HG02885 (cell line): Measurements from ENCODE around the gene AMY1B.
"Not testable (repeated sequence)": the region's sequence is repeated elsewhere in the genome, so short reads cannot be mapped to it uniquely, and the experiment has no call there.

Experiments
- ATAC-seq: cut with Tn5 transposase; IDR thresholded peaks from one replicate; pipeline ENCODE4 v1.9.1; 2021; ENCODE audit warnings: mild to moderate bottlenecking; ENCODE audit not compliant: unreplicated experiment, poor library complexity

AMY1B gene

GRCh38 chr1:103696110-103696509, at the start of gene AMY1B:
AMY1B (minus strand) TSS chr1:103696210; CDS start chr1:103695639, 571 bp downstream.
- ATAC-seq, result not testable (repeated sequence)

GRCh38 chr1:103745040-103745439, 49.0 kb upstream of the AMY1B start:
- not testable (repeated sequence) for ATAC-seq

- not testable (repeated sequence) for ATAC-seq
Observed at GRCh38 chr1:103744449-103744848, 48.4 kb upstream of the AMY1B start.

- not testable (repeated sequence) for ATAC-seq
Observed at GRCh38 chr1:103738031-103738430, 42.0 kb upstream of the AMY1B start.

- ATAC-seq, result not testable (repeated sequence)
Observed at GRCh38 chr1:103735334-103735733, 39.3 kb upstream of the AMY1B start.

- ATAC-seq, result not testable (repeated sequence)
Observed at GRCh38 chr1:103721473-103721872, 25.5 kb upstream of the AMY1B start.

GRCh38 chr1:103717404-103717803, 21.4 kb upstream of the AMY1B start:
- ATAC-seq, result not testable (repeated sequence)

GRCh38 chr1:103710381-103710780, 14.4 kb upstream of the AMY1B start:
- not testable (repeated sequence) for ATAC-seq

GRCh38 chr1:103707670-103708069, 11.7 kb upstream of the AMY1B start:
- ATAC-seq, result not testable (repeated sequence)

GRCh38 chr1:103701256-103701655, 5.2 kb upstream of the AMY1B start:
- not testable (repeated sequence) for ATAC-seq

GRCh38 chr1:103700669-103701068, 4.7 kb upstream of the AMY1B start:
- not testable (repeated sequence) for ATAC-seq

- ATAC-seq, result not testable (repeated sequence)
Observed at GRCh38 chr1:103697430-103697829, 1.4 kb upstream of the AMY1B start.

- not testable (repeated sequence) for ATAC-seq
Observed at GRCh38 chr1:103676335-103676734, 19.7 kb downstream of the AMY1B start.

GRCh38 chr1:103655460-103655859, 40.5 kb downstream of the AMY1B start, which contains the start of gene AMY1A:
AMY1A (plus strand) TSS chr1:103655760; CDS start chr1:103656331, 571 bp downstream.
- not testable (repeated sequence) for ATAC-seq

GRCh38 chr1:103654133-103654532, 41.9 kb downstream of the AMY1B start:
- ATAC-seq, result not testable (repeated sequence)

GRCh38 chr1:103650889-103651288, 45.1 kb downstream of the AMY1B start:
- ATAC-seq, result not testable (repeated sequence)

- not testable (repeated sequence) for ATAC-seq
Observed at GRCh38 chr1:103650305-103650704, 45.7 kb downstream of the AMY1B start.

GRCh38 chr1:103643908-103644307, 52.1 kb downstream of the AMY1B start:
- not testable (repeated sequence) for ATAC-seq

- not testable (repeated sequence) for ATAC-seq
Observed at GRCh38 chr1:103641194-103641593, 54.8 kb downstream of the AMY1B start.
